ENCODE results near the gene PSD2.

PSD2 gene

DNA sequence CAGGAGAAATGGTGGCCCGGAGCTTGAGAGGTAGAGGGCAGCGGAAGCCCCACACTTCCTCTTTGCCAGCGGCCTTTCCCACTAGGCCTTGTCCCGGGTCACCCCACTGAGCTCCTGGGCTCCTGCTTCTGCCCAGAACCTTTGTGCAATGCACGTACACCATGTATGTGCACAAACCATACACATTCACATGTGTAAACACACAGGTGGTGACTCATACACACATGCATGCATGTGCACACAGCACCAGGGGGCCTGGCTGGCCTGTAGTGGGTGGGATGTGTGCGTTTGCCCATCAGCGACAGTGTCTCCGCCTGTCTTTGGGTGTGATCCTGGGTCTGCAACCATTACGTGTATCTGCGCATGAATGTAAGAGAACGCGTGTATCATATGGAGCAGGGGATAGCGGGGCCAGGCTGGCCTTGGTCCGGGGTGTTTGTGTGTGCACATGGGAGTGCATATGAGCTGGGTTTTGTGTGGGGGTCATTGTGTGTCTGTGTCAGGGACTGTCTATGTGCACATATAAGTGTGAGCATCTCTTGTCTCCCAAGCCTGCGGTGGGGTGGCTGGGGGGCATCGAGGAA, 43.7 kb downstream of the PSD2 start:
- DNase-seq, result no peak

DNA sequence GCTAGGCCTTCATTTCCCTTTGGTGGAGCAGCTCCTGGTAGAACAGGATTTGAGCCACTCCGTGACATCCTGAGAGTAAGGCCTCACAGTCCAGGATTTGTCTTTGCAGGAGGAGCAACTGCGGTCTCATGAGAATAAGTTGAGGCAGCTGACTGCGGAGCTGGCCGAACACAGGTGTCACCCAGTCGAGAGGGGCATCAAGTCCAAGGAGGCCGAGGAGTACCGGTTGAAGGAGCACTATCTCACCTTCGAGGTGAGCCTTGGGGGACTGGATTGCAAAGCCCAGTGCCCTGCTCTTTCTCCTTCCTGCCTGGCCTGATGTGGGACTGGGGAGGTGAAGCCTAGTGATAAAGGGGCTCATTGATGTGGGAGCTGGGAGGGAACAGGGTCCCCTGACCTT, 44.3 kb downstream of the PSD2 start:
- DNase-seq, result no peak

DNA sequence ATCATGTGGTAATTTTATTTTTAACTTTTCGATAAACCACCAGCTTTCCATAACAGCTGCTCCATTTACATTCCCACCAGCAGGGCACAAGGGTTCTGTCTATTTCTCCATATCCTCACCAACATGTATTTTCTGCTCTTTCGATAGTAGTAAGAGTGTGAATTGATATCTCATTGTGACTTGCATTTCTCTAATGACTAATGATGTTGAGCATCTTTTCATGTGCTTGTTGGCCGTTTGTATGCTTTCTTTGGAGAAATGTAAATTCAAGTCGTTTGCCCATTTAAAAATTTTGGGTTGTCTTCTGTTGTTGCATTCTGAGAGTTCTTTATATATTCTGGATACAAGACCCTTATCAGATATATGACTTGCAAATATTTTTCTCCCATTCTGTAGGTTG, 45.9 kb downstream of the PSD2 start:
- DNase-seq, result no peak

DNA sequence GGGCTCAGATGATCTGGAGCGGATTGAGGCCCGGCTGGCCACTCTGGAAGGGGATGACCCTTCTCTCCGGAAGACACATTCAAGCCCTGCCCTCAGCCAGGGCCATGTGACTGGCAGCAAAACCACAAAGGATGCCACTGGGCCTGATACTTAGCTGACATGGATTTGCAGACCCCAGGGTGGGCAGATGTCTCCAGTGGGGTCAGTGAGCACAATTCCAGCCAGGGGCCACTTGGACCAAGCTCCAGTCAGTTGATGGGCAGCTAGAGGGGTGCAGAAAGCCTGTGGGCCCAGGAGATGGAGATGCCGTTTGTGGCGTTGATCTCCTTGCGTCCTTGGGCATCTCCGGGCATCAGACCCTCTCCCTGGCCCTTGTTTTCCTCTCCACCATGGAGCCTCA, 46.7 kb downstream of the PSD2 start:
- DNase-seq, result no peak

DNA sequence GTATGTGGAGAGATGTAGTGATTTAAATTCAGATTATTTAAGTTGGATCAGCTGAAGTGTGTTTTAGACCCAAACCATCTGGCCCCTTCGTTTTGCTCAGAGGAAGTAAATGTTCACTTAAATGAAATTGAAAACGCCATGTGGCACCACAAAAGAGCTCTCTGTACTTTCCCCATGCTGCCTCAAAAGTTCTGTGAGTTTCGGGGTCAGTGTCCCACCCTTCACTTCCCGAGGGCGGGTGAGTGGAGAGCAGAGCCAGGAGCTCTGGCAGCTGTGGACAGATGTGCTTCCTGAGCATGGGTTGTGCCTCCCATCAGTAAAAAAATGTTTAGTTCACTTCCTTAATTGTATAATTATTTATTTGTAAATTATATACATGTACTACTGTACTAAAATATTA, 48.4 kb downstream of the PSD2 start:
- DNase-seq, result no peak

GRCh38 chr5:139844472-139845145, 49.0 kb downstream of the PSD2 start:
- peak; percentile 91 for DNase-seq

- DNase-seq, result no peak
Measured at GRCh38 chr5:139845846-139846681, 50.5 kb downstream of the PSD2 start.

- DNase-seq, result no peak
Measured at GRCh38 chr5:139847091-139847490, 51.5 kb downstream of the PSD2 start.

DNA sequence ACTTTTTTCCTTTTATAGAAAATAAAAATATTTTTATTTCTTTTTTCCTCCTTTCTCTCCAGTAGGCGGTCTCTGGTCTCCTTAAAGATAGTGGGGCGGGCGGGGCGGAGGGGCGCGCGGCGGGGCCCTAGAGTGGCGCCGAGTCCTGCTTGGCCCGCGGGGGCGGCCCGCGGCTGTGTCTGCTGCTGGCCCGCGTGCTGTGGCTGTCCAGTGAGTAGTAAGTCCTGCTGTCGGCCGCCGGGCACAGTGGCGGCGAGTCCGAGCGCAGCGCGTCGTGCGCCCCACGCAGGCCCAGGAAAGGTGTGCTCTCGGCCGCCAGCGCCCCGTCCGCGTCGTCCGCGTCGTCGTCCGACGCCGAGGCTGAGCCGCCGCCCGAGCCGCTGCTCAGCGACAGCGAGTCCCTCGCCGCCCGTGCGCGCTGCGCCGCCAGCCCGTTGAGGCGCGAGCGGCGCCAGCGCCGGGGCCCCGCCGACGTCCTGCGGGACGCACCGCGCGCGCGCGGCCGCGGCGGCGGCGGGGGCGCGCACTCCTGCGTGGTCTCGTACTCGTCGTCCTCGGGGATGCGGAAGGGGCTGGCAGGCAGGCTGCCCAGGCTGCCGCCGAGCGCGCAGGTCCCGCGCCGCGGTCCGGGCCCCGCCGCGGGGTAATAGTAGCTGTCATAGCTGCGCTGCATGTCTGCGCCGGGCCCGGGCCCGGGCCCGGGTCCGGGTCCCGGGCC, 52.3 kb downstream of the PSD2 start:
- DNase-seq, result peak; percentile 77

DNA sequence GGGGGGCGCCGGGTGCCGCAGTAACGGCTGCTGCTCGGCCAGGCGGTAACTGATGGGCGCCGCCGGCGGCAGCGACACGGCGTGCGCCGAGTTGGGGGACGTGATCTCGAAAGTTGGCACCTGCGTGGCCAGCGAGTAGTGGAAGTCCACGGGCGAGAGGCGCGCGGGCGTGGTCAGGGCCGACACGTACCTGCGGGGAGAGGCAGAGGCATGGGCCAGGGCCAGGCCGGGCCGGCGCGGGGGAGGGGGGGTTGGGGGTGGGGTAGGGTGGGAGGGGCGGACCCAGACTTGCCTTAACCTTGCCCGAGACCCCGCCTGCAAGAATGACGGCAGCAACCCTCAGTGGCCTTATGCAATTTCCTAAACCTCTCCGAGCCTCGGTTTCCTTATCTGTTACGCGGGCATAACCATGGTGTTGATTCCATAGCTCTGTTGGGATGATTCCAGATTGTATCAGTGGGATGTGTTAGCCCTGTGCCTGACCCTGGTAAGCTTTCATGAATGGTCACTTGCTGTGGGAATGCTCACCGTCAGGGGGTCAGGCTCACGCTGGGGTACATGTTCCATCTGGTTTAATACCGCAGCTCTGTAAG, 53.0 kb downstream of the PSD2 start:
- DNase-seq, result peak; percentile 34

GRCh38 chr5:139849501-139849900, 53.9 kb downstream of the PSD2 start:
- DNase-seq, result no peak

DNA sequence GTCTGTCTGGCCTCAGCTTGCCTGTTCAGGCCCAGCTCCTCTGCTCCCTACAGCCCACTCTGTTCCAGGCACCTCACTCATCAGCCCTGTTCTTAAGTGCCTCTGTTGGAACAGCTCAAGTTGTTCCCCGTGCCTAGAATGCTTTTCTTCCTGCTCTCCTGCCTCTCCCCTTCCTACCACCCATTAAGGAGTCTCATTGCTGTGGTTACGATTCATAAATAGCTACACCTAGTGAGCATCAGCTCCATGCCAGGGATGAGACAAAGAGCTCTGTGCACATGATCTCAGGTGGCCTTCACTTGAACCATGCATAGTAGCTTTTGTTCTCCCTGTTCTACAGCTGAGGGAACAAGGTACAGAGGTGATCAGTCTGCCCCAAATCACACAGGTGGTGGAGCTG, 54.3 kb downstream of the PSD2 start:
- DNase-seq, result no peak

DNA sequence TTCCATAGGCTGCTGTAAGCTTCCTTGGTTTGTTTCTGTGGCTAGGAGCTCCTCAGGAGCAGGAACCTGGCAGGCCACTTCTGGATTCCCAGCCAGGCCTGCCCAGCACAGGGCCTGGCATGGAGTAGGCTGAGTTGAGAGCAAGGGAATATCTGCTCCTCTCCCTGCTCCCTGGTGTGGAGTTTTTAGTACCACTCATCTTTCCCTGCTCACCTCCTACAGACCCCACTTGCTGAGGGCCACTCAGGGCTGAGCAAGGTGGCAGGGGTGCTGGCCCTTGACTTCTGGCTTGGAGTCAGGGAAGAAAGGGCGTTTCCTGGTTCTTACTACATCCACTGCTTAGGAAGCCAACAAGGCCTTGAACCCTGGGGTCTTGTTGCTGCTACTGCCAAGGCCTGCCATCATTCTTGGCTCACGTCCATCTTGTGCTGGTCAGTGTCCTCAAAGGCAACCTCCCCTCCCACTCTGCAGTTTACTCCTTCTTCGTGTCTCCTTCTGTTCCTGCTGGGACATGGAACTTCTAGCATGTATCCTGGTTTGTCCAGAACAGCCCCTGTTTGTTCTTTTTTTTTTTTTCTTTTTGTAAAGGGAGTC, 54.9 kb downstream of the PSD2 start:
- no peak for DNase-seq

DNA sequence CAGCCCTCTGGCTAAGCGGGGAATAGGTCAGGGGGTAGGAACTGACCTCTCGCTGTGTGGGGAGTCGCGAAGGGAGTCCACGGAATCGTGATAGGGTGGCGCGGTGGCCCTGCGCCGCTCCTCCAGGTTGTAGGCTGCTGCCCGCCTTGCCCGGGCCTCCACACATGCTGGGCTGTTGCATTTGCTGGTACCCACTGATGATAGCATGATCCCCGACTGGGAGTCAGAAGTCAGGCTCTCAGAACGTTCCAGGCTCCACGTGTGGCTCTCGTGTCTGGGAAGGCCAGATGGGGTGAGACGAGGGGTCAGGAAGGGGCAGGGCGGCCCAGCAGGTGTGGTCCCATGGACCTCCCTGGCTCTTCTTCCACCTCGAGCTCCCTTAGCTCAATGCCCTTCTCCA, 56.0 kb downstream of the PSD2 start:
- no peak for DNase-seq

DNA sequence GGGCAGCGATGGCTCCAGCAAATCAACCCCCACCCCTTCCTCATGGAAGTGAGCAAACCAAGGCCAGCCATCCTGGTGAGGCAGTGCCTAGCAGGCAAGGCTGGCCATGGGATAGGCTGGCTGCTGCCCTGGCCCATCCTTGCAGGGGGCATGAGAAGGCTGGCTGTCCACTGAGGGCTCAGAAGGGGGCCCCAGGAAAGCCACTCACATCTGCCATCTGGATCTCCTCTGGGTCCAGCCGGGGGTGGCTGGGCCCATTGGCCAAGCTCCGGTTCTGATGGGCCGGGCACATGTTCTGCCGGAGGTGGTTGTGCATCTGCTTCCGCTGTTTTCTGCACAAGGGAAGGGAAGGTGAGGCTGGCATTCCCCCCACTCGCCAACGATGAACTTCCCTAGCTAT, 57.1 kb downstream of the PSD2 start:
- DNase-seq, result no peak

DNA sequence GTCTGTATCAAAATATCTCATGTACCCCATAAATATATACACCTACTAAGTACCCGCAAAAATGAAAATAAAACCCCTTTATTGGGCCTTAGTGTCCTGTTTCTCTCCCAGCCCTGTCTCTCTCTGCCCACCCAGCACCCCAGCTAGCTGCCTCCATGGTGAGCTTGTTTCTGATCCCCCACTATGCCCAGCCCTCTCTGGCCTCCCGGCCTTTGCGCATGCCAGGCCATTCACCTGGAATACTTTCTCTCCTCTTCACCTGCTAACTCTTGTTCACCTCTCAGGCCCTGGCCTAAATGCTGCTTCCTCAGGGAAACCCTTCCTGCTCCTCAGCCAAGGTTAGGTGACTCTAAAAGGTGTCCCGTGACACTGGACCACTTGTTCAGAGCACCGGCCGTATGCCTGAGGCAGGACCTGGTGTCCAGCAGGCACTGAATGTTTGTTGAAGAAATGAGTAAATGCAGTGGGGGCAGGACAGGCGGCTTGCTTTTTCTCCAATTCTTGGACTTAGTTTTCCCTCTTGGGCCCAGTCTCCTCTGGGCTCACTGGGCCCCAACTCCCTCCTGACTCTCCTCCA, 58.5 kb downstream of the PSD2 start:
- DNase-seq, result no peak

- no peak for DNase-seq
Measured at GRCh38 chr5:139854953-139855352, 59.3 kb downstream of the PSD2 start.

DNA sequence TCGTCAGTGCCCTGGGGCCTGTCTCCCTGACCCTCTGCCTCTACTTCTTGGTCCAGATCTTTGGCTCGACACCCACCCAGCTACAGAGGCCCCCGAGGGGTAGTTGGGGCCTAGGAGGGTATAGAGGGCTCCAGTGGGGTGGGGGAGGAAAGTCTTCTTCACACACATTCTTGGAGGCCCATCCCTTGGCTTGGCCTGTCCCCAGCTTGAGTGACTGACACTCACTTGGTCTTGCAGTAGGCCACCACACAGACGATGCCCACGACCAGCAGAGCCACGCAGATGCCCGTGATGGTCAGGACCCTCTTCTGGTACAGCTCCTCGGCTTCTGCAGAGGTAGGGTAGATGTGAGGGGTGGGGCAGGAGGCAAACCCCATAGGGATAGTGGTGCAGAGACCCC, 59.8 kb downstream of the PSD2 start:
- DNase-seq, result no peak

GRCh38 chr5:139855946-139856540, 60.4 kb downstream of the PSD2 start:
- no peak for DNase-seq

GRCh38 chr5:139856714-139857113, 61.1 kb downstream of the PSD2 start:
- DNase-seq, result no peak

GRCh38 chr5:139859013-139859412, 63.4 kb downstream of the PSD2 start:
- no peak for DNase-seq

Data from hematopoietic multipotent progenitor cell treated with erythropoietin and hydrocortisone succinate and interleukin-3 and kit ligand, for 4 days (in vitro differentiated cells).